Bone marrow (tissue), 2 donors: ENCODE results near the gene INPP5K.
"Not testable (repeated sequence)": the region's sequence is repeated elsewhere in the genome, so short reads cannot be mapped to it uniquely, and the experiment has no call there.

Source experiments
- DNase-seq, 2 donors: peaks; one replicate each; lab custom pipeline; 2025; lab: John Stamatoyannopoulos, UW

INPP5K gene

GRCh38 chr17:1546292-1546922 lies 30.0 kb upstream of the INPP5K start:
- no peak for DNase-seq

DNA sequence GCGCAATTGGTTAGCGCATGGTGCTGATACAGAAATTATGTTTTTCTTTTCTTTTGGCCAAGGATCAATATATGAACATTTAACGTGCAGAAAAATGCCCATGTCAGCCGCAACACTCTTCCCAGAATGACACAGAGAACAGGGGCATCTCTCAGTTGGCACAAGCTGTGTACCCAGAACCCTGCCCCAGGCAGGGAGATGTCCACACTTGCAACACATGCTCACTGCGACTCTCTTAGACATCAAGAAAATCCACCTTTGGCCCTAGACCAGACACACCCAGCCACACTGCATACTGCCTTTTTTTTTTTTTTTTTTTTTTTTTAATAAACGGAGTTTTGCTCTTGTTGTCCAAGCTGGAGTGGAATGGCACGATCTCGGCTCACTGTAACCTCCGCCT lies 29.2 kb upstream of the INPP5K start:
- DNase-seq: no peak

DNA sequence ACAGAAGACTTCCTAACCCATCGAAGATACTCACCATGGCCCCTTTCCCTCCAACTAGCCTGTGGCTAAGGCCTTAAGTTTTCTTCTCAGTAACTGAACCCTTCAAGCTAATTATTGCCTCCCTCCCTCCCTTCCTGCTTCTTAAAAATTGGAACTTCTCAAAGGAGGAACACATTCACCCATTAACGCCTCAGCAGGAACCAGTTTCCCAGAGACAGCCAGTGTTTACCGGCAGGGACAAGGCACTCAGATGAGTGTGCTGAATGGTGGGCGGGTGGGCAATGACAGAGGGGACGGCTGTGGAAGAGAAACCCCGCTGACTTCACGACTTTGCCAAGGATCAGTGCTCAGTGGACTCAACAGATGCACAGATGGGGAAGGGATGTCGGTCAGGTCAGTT lies 25.9 kb upstream of the INPP5K start:
- DNase-seq: no peak

- DNase-seq: no peak
Measured at GRCh38 chr17:1541367-1541904, 25.0 kb upstream of the INPP5K start.

- DNase-seq: no peak
Measured at GRCh38 chr17:1539811-1540210, 23.4 kb upstream of the INPP5K start.

GRCh38 chr17:1535737-1536136 lies 19.3 kb upstream of the INPP5K start:
- DNase-seq: no peak

- DNase-seq: no peak
Measured at GRCh38 chr17:1533661-1534325, 17.4 kb upstream of the INPP5K start.

- DNase-seq: no peak
Measured at GRCh38 chr17:1532836-1533602, 16.6 kb upstream of the INPP5K start.

- DNase-seq: no peak
Measured at GRCh38 chr17:1529863-1530262, 13.5 kb upstream of the INPP5K start.

GRCh38 chr17:1526876-1527275 lies 10.5 kb upstream of the INPP5K start:
- not testable (repeated sequence) for DNase-seq

DNA sequence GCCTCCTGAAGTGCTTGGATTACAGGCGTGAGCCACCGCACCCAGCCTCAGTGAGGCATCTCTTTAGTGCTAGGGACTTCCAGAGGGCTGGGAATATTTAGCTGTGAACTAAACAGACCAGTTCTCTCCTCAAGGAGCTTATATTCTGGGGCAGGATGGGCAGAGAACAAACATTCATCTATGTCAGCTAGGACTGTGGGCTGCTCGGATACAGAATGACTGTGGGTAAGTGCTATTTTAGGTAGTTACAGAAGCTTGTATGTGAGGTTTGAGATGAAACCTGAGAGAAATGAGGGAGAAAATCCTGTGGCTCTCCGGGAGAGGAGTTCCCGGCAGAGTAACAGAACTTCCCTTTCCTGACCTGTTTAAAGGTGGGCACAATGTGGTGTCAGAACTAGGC lies 6.2 kb upstream of the INPP5K start:
- DNase-seq: no peak

DNA sequence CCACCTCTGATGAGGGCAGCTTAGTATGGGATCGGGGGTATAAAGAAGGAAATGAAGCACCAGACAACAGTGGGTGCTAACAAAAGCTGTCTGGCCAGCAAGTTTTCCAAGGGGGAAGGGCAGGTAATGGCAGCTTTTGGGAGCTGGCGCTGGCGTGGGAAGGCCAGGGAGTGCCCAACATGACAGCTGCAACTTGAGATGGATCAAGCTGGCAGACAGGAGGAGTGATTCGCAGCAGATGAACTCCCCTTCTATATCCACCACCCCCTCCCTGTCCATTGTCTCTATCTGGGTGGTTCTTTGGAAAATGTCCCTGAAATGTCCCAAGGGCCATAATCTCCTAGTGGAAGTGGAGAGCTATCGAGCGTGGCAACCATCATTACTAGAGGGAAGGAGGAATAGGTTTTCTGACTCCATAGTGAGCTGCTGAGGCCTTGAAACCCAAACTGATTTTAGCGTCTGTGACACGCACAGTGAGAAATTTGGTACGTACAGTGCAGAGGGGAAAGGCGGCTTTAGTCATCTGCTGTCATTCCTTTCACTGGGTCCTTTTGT lies 4.8 kb upstream of the INPP5K start:
- no peak for DNase-seq

- no peak for DNase-seq
Measured at GRCh38 chr17:1519678-1520077, 3.3 kb upstream of the INPP5K start.

GRCh38 chr17:1518410-1518809 lies 2.0 kb upstream of the INPP5K start:
- no peak for DNase-seq

- peak; percentile 55 to 72 for DNase-seq
Measured at GRCh38 chr17:1515640-1516387, 598 bp downstream of the INPP5K start.

DNA sequence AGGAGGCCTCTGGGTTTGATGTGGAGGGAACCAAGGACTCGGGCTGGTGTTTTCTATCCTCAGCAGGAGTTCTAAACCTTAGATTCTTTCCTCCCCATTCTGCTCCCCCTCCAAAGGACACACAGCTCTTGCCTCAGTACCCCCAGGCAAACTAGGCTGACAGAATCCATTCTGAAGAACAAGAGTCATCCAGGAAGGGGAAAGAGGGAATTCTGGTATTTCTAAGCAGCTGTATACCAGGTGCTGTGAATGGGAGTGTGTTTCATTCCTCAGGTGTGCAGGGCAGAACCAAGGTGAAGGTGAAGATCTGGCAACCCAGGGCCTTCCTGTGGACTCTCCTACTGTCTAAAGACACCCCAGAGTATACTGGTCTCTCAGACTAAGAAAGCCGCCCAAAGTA lies 4.1 kb downstream of the INPP5K start:
- DNase-seq: no peak

DNA sequence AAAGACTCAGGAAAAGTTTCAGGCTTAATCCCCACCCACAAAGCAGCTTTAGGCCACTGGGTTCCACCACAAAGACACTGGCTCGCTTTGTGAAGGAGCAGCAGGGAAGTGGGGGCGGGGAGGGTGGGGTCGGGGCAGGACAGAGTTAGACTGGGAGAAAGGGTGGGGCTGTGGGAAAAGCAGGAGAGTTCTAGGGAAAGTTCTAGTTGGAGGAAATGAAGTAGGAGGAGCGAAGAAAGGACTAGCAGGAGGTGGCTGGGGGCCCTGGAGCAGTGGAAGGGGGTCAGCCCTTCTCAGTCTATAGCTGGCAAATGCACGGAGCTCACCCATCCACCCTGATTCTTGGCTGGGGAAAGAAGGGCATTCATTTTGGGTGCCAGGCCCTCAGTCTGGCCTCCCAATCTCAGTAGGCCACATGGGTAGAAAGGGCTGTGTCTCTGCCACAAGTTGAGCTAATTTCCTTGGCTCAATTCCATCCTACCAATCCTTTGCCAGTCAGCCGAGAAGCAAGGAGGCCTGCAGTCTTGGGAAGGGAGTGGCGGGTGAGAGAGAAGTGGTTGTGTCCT lies 4.6 kb downstream of the INPP5K start:
- DNase-seq: no peak

DNA sequence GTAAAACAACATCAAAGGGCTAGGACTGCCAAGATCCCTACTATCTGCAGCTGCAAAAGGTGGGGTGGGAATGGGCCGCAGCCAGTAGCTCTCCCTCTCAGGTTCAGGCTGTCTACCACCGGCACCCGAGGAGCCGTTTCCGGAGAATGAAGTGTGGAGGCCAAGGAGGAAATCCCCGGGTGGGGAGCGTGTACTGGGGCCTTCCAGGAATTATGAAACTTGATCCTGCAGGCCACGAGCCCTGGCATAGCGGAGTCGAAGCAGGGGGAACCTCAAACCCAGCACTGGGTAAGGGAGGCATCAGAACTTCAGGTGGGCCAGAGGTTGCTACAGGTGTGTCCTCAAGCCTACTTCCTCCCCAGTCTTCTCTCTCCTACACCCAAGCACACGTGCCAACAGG lies 5.1 kb downstream of the INPP5K start:
- no peak for DNase-seq

- DNase-seq: no peak
Measured at GRCh38 chr17:1509290-1509881, 7.0 kb downstream of the INPP5K start.

GRCh38 chr17:1508709-1509108 lies 7.7 kb downstream of the INPP5K start:
- DNase-seq: not testable (repeated sequence)

DNA sequence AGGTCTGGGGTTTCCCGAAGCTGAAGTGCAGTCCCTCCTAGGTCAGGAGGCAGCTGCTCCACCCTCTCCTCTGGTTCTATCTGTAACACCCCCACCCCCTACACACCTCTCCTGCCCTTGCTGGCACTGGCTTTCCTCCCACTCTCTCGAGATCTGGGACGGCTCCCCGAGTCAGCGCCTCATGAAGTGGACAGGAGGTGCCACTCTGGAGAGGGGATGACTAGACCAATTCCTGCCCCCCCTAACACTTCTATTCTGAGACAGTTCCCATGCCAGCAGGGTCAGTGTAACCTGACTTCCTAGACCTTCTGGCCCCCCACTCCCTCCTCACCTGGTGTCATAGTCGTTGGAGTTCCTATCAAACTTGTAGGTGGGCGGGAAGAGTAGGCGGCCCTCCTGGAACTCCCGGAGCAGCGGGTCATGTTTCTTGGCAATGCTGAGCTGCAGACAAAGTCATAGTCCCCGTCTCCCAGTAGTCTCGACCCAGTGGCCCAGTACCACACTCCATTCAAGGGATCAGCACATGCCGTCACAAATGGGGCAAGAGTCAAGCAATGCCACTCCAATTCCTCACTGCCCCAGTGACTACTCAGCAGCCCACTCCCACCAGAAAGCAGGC lies 9.7 kb downstream of the INPP5K start:
- no peak for DNase-seq
